Kidney epithelial cell (primary cell): ENCODE measurements around the gene GRAP2. TPM values are rescaled to one million over a fixed set of nuclear protein-coding genes. Genes with fewer than 3 reads are reported as not detected.
"Not testable (repeated sequence)": the region's sequence is repeated elsewhere in the genome, so short reads cannot be mapped to it uniquely, and the experiment has no call there.

Experiments used
- DNase-seq: peaks from one replicate; pipeline ENCODE4 v3.0.0-alpha.2; 2010; ENCODE audit warnings: low read depth
- H3K27me3 ChIP-seq: 2 replicates; pipeline ENCODE4 v1.6.0; 2011; ENCODE audit warnings: low read length; ENCODE audit not compliant: control insufficient read depth, insufficient read depth
- H3K36me3 ChIP-seq: 2 replicates; pipeline ENCODE4 v1.5.1; 2011; ENCODE audit warnings: low read length; ENCODE audit not compliant: control insufficient read depth, insufficient read depth
- H3K4me3 ChIP-seq: 2 replicates; pipeline ENCODE4 v1.5.1; 2011; ENCODE audit warnings: low read depth, mild to moderate bottlenecking, control low read depth, low read length
- CTCF ChIP-seq: IDR thresholded peaks from 2 replicates; pipeline ENCODE4 v1.5.1; 2011; ENCODE audit warnings: mild to moderate bottlenecking, moderate library complexity, low read length, control low read depth, inconsistent platforms; ENCODE audit not compliant: insufficient read depth, poor library complexity, severe bottlenecking
- total RNA-seq: library from RNA; depleted of rRNA; stranded (reverse); fragments of >200 nt; gene quantifications from 2 replicates; pipeline ENCODE4 v1.2.3, GENCODE V29; 2015

GRAP2 gene
- total RNA-seq, 1 donor from 2014 or later, result not detected

GRCh38 chr22:39990686-39991085 lies 89.8 kb downstream of the GRAP2 start:
- Histone ChIP-seq H3K36me3 (no peaks in the 10 kb centered on the region), H3K27me3 (peaks cover 27% of the 10 kb centered on the region), H3K4me3 (no peak overlapping the region)
- no peak for TF ChIP-seq CTCF
- no peak for DNase-seq

GRCh38 chr22:39991159-39991860 lies 90.4 kb downstream of the GRAP2 start:
- no peak for TF ChIP-seq CTCF
- Histone ChIP-seq H3K36me3 (no peaks in the 10 kb centered on the region), H3K4me3 (no peak overlapping the region), H3K27me3 (peaks cover 27% of the 10 kb centered on the region)
- DNase-seq, result no peak

GRCh38 chr22:39992088-39992826 lies 91.4 kb downstream of the GRAP2 start:
- no peak for DNase-seq
- no peak for TF ChIP-seq CTCF
- no peak overlapping the region for H3K4me3 ChIP-seq
- peaks cover 27% of the 10 kb centered on the region for H3K27me3 ChIP-seq
- H3K36me3 ChIP-seq, result no peaks in the 10 kb centered on the region

- DNase-seq, H3K36me3 ChIP-seq, H3K4me3 ChIP-seq: not testable (repeated sequence)
- peaks cover 27% of the 10 kb centered on the region for H3K27me3 ChIP-seq
Observed at GRCh38 chr22:39992894-39993293, 92.0 kb downstream of the GRAP2 start.

- peak overlapping the region; percentile 11 for H3K4me3 ChIP-seq
- H3K27me3 ChIP-seq, result peaks cover 18% of the 10 kb centered on the region
- no peak for TF ChIP-seq CTCF
- H3K36me3 ChIP-seq, result no peaks in the 10 kb centered on the region
- no peak for DNase-seq
Observed at GRCh38 chr22:39994041-39994565, 93.2 kb downstream of the GRAP2 start.

- no peak for TF ChIP-seq CTCF
- H3K36me3 ChIP-seq, result no peaks in the 10 kb centered on the region
- peaks cover 13% of the 10 kb centered on the region for H3K27me3 ChIP-seq
- H3K4me3 ChIP-seq, result peak within 1 kb of the TSS; percentile 22
- no peak for DNase-seq
Observed at GRCh38 chr22:39994566-39995392, 93.9 kb downstream of the GRAP2 start, which contains the start of gene FAM83F. TSS of gene FAM83F (plus strand) at chr22:39994954. CDS start at chr22:39995043, 89 bp downstream.
